Fibroblast of villous mesenchyme (primary cell): ENCODE results near the gene RNF11. TPM values are rescaled to one million over a fixed set of nuclear protein-coding genes. Genes with fewer than 3 reads are reported as not detected.

Experiments
- DNase-seq: peaks from one replicate; pipeline ENCODE4 v3.0.0-alpha.2; 2010; ENCODE audit warnings: low read depth
- H3K4me3 ChIP-seq: 2 replicates; pipeline ENCODE4 v1.5.1; 2011; ENCODE audit warnings: low read depth, mild to moderate bottlenecking, low read length
- CTCF ChIP-seq: IDR thresholded peaks from 2 replicates; pipeline ENCODE4 v1.5.1; 2012; ENCODE audit warnings: low read depth, mild to moderate bottlenecking, low read length; ENCODE audit not compliant: insufficient read depth
- total RNA-seq: library from RNA; depleted of rRNA; stranded (reverse); fragments of >200 nt; gene quantifications from 2 replicates; pipeline ENCODE4 v1.2.3, GENCODE V29; 2012

The RNF11 gene
- total RNA-seq, 1 donor, result 130 TPM

DNA sequence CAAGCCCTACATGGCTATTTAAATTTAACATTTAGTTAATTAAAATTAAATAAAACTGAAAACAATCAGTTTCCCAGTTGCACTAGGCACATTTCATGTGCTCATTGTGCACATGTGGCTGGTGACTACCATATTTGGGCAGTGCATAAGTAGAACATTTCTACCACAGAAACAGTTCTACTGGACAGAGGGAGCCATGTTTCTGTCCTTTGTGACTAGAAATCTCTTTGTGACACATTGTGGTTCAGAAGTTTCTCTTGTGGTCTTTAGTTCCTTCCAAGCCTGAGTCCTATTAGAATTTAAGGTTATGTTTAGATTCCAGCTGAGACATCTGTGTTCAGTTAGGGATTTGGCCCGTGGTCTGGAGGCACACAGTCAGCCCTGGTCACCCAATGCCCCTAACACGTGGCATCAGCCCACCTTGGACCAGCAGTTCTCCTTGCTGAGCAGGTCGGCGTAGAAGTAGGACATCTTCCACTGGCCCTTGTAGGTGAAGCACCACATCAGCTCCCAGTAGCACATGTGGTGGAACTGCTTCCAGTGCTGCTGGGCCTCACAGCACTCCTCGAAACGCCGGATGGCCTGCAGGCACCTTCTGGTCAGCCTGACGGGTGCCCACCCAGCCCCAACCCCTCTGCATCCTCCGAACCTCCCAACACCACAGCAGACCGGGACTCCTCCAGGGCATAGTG lies 65.2 kb downstream of the RNF11 start:
- H3K4me3 ChIP-seq, result no peak overlapping the region
- no peak for DNase-seq
- no peak for TF ChIP-seq CTCF

DNA sequence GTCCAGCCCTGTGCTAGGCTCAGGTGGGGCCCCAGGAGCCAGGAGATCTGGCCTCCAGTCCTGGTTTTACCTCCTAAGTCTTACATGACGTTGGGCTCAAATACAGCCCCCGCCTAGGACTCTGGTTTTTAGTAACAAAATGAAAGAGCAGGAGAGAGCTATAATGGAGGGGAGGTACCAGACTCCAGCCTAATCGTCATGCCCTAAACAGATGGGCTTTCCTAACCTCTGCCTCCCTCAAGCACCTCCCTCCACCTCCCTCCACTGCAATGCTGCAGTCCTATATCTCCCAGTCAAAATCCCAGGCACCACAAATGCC lies 65.7 kb downstream of the RNF11 start:
- no peak for DNase-seq
- no peak for TF ChIP-seq CTCF
- H3K4me3 ChIP-seq, result no peak overlapping the region

DNA sequence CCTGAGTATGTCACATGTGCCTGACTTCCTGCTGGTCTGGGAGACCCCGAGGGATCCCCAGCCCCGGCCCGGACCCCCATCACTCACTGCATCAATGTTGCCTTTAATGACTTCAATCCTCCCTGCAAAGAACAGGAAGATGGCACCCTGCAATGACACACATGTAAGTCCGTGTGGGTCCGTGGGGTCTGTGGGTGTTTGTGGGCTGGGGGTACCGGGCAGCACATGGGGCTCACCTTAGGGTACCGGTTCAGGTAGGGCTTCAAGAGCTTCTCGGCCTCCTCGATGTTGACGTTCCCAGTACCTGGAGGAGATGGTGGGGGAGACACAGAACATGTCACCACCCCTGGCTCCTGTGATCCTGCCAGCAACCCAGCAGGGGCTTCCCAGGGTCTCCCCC lies 66.2 kb downstream of the RNF11 start:
- no peak overlapping the region for H3K4me3 ChIP-seq
- no peak for TF ChIP-seq CTCF
- DNase-seq, result no peak

- TF ChIP-seq CTCF, result no peak
- no peak for DNase-seq
- no peak overlapping the region for H3K4me3 ChIP-seq
Observed at GRCh38 chr1:51302746-51303145, 66.7 kb downstream of the RNF11 start.

- no peak overlapping the region for H3K4me3 ChIP-seq
- no peak for TF ChIP-seq CTCF
- no peak for DNase-seq
Observed at GRCh38 chr1:51303315-51303714, 67.2 kb downstream of the RNF11 start.

- no peak for TF ChIP-seq CTCF
- H3K4me3 ChIP-seq, result no peak overlapping the region
- DNase-seq, result peak; percentile 61
Observed at GRCh38 chr1:51303751-51304251, 67.7 kb downstream of the RNF11 start.

DNA sequence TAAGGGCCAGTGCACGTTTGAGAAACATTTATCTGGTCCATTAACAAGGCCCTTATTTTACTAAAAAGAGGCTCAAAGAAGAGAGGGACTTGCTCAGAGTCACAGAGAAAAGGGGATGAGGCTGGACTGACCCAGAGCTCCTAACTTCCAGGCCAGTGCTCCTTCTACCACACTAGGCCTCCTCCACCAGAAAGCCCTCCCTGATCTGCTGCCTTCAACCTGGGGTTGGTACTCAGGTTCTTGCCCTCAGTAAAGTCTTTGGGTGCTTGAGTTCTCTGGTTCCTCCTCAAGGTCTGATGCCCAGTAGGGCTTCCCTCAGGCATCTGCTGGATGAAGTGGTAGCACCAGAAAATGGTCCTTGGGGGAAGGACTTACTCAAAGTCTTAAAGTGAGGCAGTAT lies 68.3 kb downstream of the RNF11 start:
- TF ChIP-seq CTCF, result no peak
- DNase-seq, result no peak
- H3K4me3 ChIP-seq, result no peak overlapping the region
